PC-9 (cell line): ENCODE results near the gene DPYD. TPM values are rescaled to one million over a fixed set of nuclear protein-coding genes. Genes with fewer than 3 reads are reported as not detected.

Source experiments
- BruUV-seq: library from RNA; stranded (reverse); fragments of 400-500 nt; replicated peaks from 2 replicates; lab custom pipeline; 2021; lab: Mats Ljungman, UMichigan
- CTCF ChIA-PET: fragments of 300-600 bp; sonication (Branson Sonifier 250); formaldehyde crosslinking; loops from one replicate; lab custom pipeline; 2022; ENCODE audit warnings: antibody characterized with exemption; lab: Charles Lee
- POLR2A ChIA-PET: fragments of 300-600 bp; sonication (Branson Sonifier 250); formaldehyde crosslinking; loops from one replicate; lab custom pipeline; 2022; ENCODE audit warnings: antibody characterized with exemption; ENCODE audit not compliant: unreplicated experiment; lab: Charles Lee
- DNase-seq, 2 experiments: peaks; one replicate each; pipeline versions ENCODE4 v3.0.0 to v3.0.0-alpha.2; 2015 to 2022; ENCODE audit warnings: mixed read lengths in 1 of 2
- H2AFZ ChIP-seq: fragments of 200-600 bp; sonication (generic); 2 replicates; pipeline ENCODE4 v1.8.1; 2017; ENCODE audit warnings: antibody characterized with exemption
- H3F3A ChIP-seq: fragments of 200-600 bp; sonication (generic); 2 replicates; pipeline ENCODE4 v1.8.1; 2017; ENCODE audit warnings: antibody characterized with exemption, mild to moderate bottlenecking, low read depth; ENCODE audit not compliant: insufficient read depth
- H3K27ac ChIP-seq: fragments of 200-600 bp; sonication (generic); 2 replicates; pipeline ENCODE4 v1.6.1; 2016; ENCODE audit warnings: mixed run types
- H3K27me3 ChIP-seq: fragments of 200-600 bp; sonication (generic); 2 replicates; pipeline ENCODE4 v1.6.1; 2016; ENCODE audit warnings: low read depth, mixed run types; ENCODE audit not compliant: insufficient read depth
- H3K36me3 ChIP-seq: fragments of 200-600 bp; sonication (generic); 2 replicates; pipeline ENCODE4 v1.6.1; 2016; ENCODE audit warnings: low read depth, mixed run types
- H3K4me1 ChIP-seq: fragments of 200-600 bp; sonication (generic); replicated peaks from 2 replicates; pipeline ENCODE4 v1.6.1; 2016; ENCODE audit warnings: mixed run types; ENCODE audit not compliant: insufficient read depth
- H3K4me2 ChIP-seq: fragments of 200-600 bp; sonication (generic); 2 replicates; pipeline ENCODE4 v1.6.1; 2017; ENCODE audit warnings: mixed run types
- H3K4me3 ChIP-seq: fragments of 200-600 bp; sonication (generic); 2 replicates; pipeline ENCODE4 v1.6.1; 2016; ENCODE audit warnings: mixed run types
- H3K79me2 ChIP-seq: fragments of 200-600 bp; sonication (generic); 2 replicates; pipeline ENCODE4 v1.6.1; 2017; ENCODE audit warnings: low read depth, mixed run types
- H3K9me2 ChIP-seq: fragments of 200-600 bp; sonication (generic); 2 replicates; pipeline ENCODE4 v1.8.1; 2017; ENCODE audit warnings: mild to moderate bottlenecking; ENCODE audit not compliant: insufficient read depth
- H3K9me3 ChIP-seq: fragments of 200-600 bp; sonication (generic); 2 replicates; pipeline ENCODE4 v1.8.1; 2016; ENCODE audit warnings: low read depth; ENCODE audit not compliant: insufficient read depth
- H4K20me1 ChIP-seq: fragments of 200-600 bp; sonication (generic); 2 replicates; pipeline ENCODE4 v1.8.1; 2017; ENCODE audit not compliant: insufficient read depth
- CTCF ChIP-seq: fragments of 200-600 bp; sonication (generic); conservative IDR thresholded peaks from 2 replicates; pipeline ENCODE4 v1.6.1; 2017; ENCODE audit warnings: mixed run types, antibody characterized with exemption, mild to moderate bottlenecking, moderate library complexity
- EZH2 ChIP-seq: fragments of 200-600 bp; sonication (generic); IDR thresholded peaks from 2 replicates; pipeline ENCODE4 v1.8.0; 2017; ENCODE audit warnings: antibody characterized with exemption, low read depth
- intact Hi-C: fragments of 100-400 bp; cut with micrococcal nuclease; formaldehyde crosslinking; loops from one replicate; pipeline ENCODE4 v1.10.0; 2022; ENCODE audit not compliant: unreplicated experiment
- total RNA-seq: library from RNA; stranded (reverse); gene quantifications from 2 replicates; pipeline ENCODE4 v1.2.3, GENCODE V29; 2021

Gene DPYD
- total RNA-seq, 1 experiment from 2014 or later = 24.1 TPM

GRCh38 chr1:97092824-97093223 lies 828.0 kb downstream of the DPYD start:
- no peak overlapping the region for H3K4me2 ChIP-seq
- no peaks in the 10 kb centered on the region for H3K9me2 ChIP-seq
- H3K4me3 ChIP-seq = no peak overlapping the region
- no peak overlapping the region for H3K27ac ChIP-seq
- no peak overlapping the region for H2AFZ ChIP-seq
- no TSS peak for BruUV-seq
- H3K9me3 ChIP-seq = peaks cover 5% of the 10 kb centered on the region; the same call in 1 of the 2 replicates
- TF ChIP-seq CTCF = no peak
- no peaks in the 10 kb centered on the region for H3K36me3 ChIP-seq
- DNase-seq = no peak
- ChIA-PET CTCF (no interaction called here), POLR2A (no interaction called here)
- H3K79me2 ChIP-seq = no peaks in the 10 kb centered on the region
- no peaks in the 10 kb centered on the region for H4K20me1 ChIP-seq
- no peaks in the 10 kb centered on the region for H3F3A ChIP-seq
- no peaks in the 10 kb centered on the region for H3K27me3 ChIP-seq
- intact Hi-C loops = no loop called here
- no peaks in the 10 kb centered on the region for H3K4me1 ChIP-seq

GRCh38 chr1:97091679-97092078 lies 829.2 kb downstream of the DPYD start:
- Histone ChIP-seq H3K9me2 (no peaks in the 10 kb centered on the region), H3K27ac (no peak overlapping the region), H3K9me3 (peaks cover 3% of the 10 kb centered on the region; the same call in 1 of the 2 replicates), H3K79me2 (no peaks in the 10 kb centered on the region), H3K4me2 (no peak overlapping the region), H3K27me3 (no peaks in the 10 kb centered on the region), H4K20me1 (no peaks in the 10 kb centered on the region), H2AFZ (no peak overlapping the region), H3K4me1 (no peaks in the 10 kb centered on the region), H3F3A (no peaks in the 10 kb centered on the region), H3K4me3 (no peak overlapping the region), H3K36me3 (no peaks in the 10 kb centered on the region)
- ChIA-PET CTCF (no interaction called here), POLR2A (no interaction called here)
- BruUV-seq = no TSS peak
- intact Hi-C loops = no loop called here
- TF ChIP-seq EZH2 (no peak), CTCF (no peak)
- no peak for DNase-seq

- no peak for DNase-seq
- Histone ChIP-seq H3K36me3 (no peaks in the 10 kb centered on the region), H2AFZ (no peak overlapping the region), H3K9me3 (peaks cover 3% of the 10 kb centered on the region; the same call in 1 of the 2 replicates), H3K27me3 (no peaks in the 10 kb centered on the region), H3K27ac (no peak overlapping the region), H3K79me2 (no peaks in the 10 kb centered on the region), H3K4me3 (no peak overlapping the region), H3K4me1 (no peaks in the 10 kb centered on the region), H3K4me2 (no peak overlapping the region), H4K20me1 (no peaks in the 10 kb centered on the region), H3F3A (no peaks in the 10 kb centered on the region), H3K9me2 (no peaks in the 10 kb centered on the region)
- TF ChIP-seq EZH2 (no peak), CTCF (no peak)
- CTCF ChIA-PET = no interaction called here
- no TSS peak for BruUV-seq
- POLR2A ChIA-PET = no interaction called here
- intact Hi-C loops = no loop called here
Observed at GRCh38 chr1:97091263-97091662, 829.6 kb downstream of the DPYD start.
